ENCODE results near the gene ZBTB25.

ZBTB25 gene

GRCh38 chr14:64488590-64489099 is 15.0 kb downstream of the ZBTB25 start:
- no peak for DNase-seq (ENCODE audit: low read depth in 1 of 2, low spot score in 1 of 2)

GRCh38 chr14:64478634-64479250 is 24.9 kb downstream of the ZBTB25 start:
- DNase-seq (ENCODE audit: low read depth in 1 of 2, low spot score in 1 of 2): no peak

GRCh38 chr14:64476438-64476837 is 27.2 kb downstream of the ZBTB25 start:
- no peak for DNase-seq (ENCODE audit: low read depth in 1 of 2, low spot score in 1 of 2)

- no peak for DNase-seq (ENCODE audit: low read depth in 1 of 2, low spot score in 1 of 2)
These were observed 27.9 kb downstream of the ZBTB25 start for GRCh38 chr14:64475585-64476273.

- no peak for DNase-seq (ENCODE audit: low read depth in 1 of 2, low spot score in 1 of 2)
These were observed 28.9 kb downstream of the ZBTB25 start for GRCh38 chr14:64474698-64475097.

- no peak for DNase-seq (ENCODE audit: low read depth in 1 of 2, low spot score in 1 of 2)
These were observed 29.6 kb downstream of the ZBTB25 start for GRCh38 chr14:64474041-64474440.

- no peak for DNase-seq (ENCODE audit: low read depth in 1 of 2, low spot score in 1 of 2)
These were observed 35.2 kb downstream of the ZBTB25 start for GRCh38 chr14:64468451-64468850.

- no peak for DNase-seq (ENCODE audit: low read depth in 1 of 2, low spot score in 1 of 2)
These were observed 36.1 kb downstream of the ZBTB25 start for GRCh38 chr14:64467566-64467965.

GRCh38 chr14:64467101-64467500 is 36.5 kb downstream of the ZBTB25 start:
- no peak for DNase-seq (ENCODE audit: low read depth in 1 of 2, low spot score in 1 of 2)

GRCh38 chr14:64465831-64466554 is 37.6 kb downstream of the ZBTB25 start:
- DNase-seq (ENCODE audit: low read depth in 1 of 2, low spot score in 1 of 2): no peak

- peak; percentile 22 to 23 for DNase-seq (ENCODE audit: low read depth in 1 of 2, low spot score in 1 of 2)
These were observed 38.3 kb downstream of the ZBTB25 start, which contains the start of gene AKAP5 for GRCh38 chr14:64465191-64465822. Gene AKAP5, plus strand, starts transcription at chr14:64465499. Its CDS starts 2,896 bp downstream, at chr14:64468395.

- no peak for DNase-seq (ENCODE audit: low read depth in 1 of 2, low spot score in 1 of 2)
These were observed 39.0 kb downstream of the ZBTB25 start for GRCh38 chr14:64464651-64465050.

- DNase-seq (ENCODE audit: low read depth in 1 of 2, low spot score in 1 of 2): no peak
These were observed 39.8 kb downstream of the ZBTB25 start for GRCh38 chr14:64463873-64464272.

- no peak for DNase-seq (ENCODE audit: low read depth in 1 of 2, low spot score in 1 of 2)
These were observed 40.4 kb downstream of the ZBTB25 start for GRCh38 chr14:64463195-64463594.

GRCh38 chr14:64461221-64461620 is 42.4 kb downstream of the ZBTB25 start:
- no peak for DNase-seq (ENCODE audit: low read depth in 1 of 2, low spot score in 1 of 2)

- DNase-seq (ENCODE audit: low read depth in 1 of 2, low spot score in 1 of 2): no peak
These were observed 44.1 kb downstream of the ZBTB25 start for GRCh38 chr14:64459405-64460136.

- DNase-seq (ENCODE audit: low read depth in 1 of 2, low spot score in 1 of 2): no peak
These were observed 49.0 kb downstream of the ZBTB25 start for GRCh38 chr14:64454671-64455070.

GRCh38 chr14:64450255-64450654 is 53.4 kb downstream of the ZBTB25 start:
- DNase-seq (ENCODE audit: low read depth in 1 of 2, low spot score in 1 of 2): no peak

- DNase-seq (ENCODE audit: low read depth in 1 of 2, low spot score in 1 of 2): no peak
These were observed 55.6 kb downstream of the ZBTB25 start for GRCh38 chr14:64447876-64448670.

Data from activated CD4-positive, alpha-beta T cell treated with anti-CD3 and anti-CD28 coated beads, Interleukin-2, amount 50 U/mL, for 24 hours (primary cell).